MM.1S (cell line): ENCODE results near the gene CDYL.

Experiments
- EZH2 ChIP-seq: fragments of 300-600 bp; sonication (generic); optimal IDR thresholded peaks from 2 replicates; pipeline ENCODE3; 2017; ENCODE audit warnings: low read depth, mild to moderate bottlenecking, antibody characterized with exemption, low read length, mixed read lengths
- EZH2phosphoT487 ChIP-seq: fragments of 300-600 bp; sonication (generic); IDR thresholded peaks from 2 replicates; pipeline ENCODE4 v1.6.1; 2018; ENCODE audit warnings: antibody characterized with exemption, low read length

DNA sequence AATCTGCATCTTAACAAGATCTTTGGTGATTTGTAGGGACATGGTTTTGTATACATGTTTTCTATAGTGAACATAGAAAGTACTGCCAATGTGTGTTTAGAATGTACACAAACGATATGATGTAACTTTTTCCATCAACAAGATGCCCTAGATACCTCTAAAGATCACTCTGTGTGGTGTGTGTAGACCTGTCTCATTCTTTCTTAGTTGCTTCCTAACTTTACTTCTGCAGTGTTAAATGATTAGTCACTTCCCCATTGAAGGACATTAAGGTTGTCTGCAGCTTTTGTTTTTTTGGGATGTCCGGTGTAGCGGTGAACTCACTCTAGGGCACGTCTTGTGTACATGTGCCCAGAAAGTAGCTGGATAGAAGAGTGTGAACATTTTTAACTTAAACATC, 35.9 kb downstream of the CDYL start:
- no peak for TF ChIP-seq EZH2
- TF ChIP-seq EZH2phosphoT487: no peak
